CD14-positive monocyte (primary cell): ENCODE results near the gene TRAF1. TPM values are rescaled to one million over a fixed set of nuclear protein-coding genes. Genes with fewer than 3 reads are reported as not detected.
A peak's percentile ranks its signal among the peaks of the same experiment; 100 is the strongest.

Experiments
- DNase-seq, 3 donors: peaks; one replicate each; pipeline ENCODE4 v3.0.0-alpha.2; 2011 to 2022
- H2AFZ ChIP-seq: 2 replicates; pipeline ENCODE4 v1.6.0; 2012; ENCODE audit warnings: mild to moderate bottlenecking, low read depth, low read length, inconsistent platforms; ENCODE audit not compliant: insufficient read depth, poor library complexity, severe bottlenecking
- H3K27ac ChIP-seq, 2 donors: 1 replicate in 1 of 2; 2 replicates in 1 of 2; pipeline ENCODE4 v1.5.1; 2012 to 2013; ENCODE audit warnings: low read length in 2 of 2, control low read depth in 1 of 2, inconsistent platforms in 1 of 2, low read depth in 1 of 2, mild to moderate bottlenecking in 1 of 2
- H3K27me3 ChIP-seq, 2 donors: one replicate each; pipeline versions ENCODE4 v1.6.0 to v1.6.1; 2011 to 2013; ENCODE audit warnings: low read length in 2 of 2; ENCODE audit not compliant: control insufficient read depth in 2 of 2, insufficient read depth in 2 of 2
- H3K36me3 ChIP-seq, 2 donors: replicated peaks in 1 of 2; 1 replicate in 1 of 2; 2 replicates in 1 of 2; pipeline versions ENCODE4 v1.5.1 to v1.6.1; 2012 to 2013; ENCODE audit warnings: low read length in 2 of 2, control low read depth in 1 of 2, inconsistent platforms in 1 of 2, mild to moderate bottlenecking in 1 of 2; ENCODE audit not compliant: insufficient read depth in 2 of 2, control insufficient read depth in 1 of 2
- H3K4me1 ChIP-seq, 2 donors: 1 replicate in 1 of 2; 2 replicates in 1 of 2; pipeline versions ENCODE4 v1.5.1 to v1.6.1; 2012 to 2013; ENCODE audit warnings: low read length in 2 of 2, control low read depth in 1 of 2, inconsistent platforms in 1 of 2, mild to moderate bottlenecking in 1 of 2, moderate library complexity in 1 of 2; ENCODE audit not compliant: insufficient read depth in 2 of 2, control insufficient read depth in 1 of 2
- H3K4me2 ChIP-seq: replicated peaks from 2 replicates; pipeline ENCODE3; 2012; ENCODE audit warnings: low read length, moderate library complexity, mild to moderate bottlenecking; ENCODE audit not compliant: poor library complexity, severe bottlenecking; ENCODE audit errors: extremely low read depth
- H3K4me3 ChIP-seq, 3 experiments: fragments of 200-600 bp in 1 of 3; sonication (generic) in 1 of 3; replicated peaks in 1 of 3; 1 replicate in 2 of 3; 2 replicates in 1 of 3; pipeline ENCODE4 v1.5.1; 2011 to 2013; ENCODE audit warnings: low read length in 3 of 3, mild to moderate bottlenecking in 3 of 3, control low read depth in 2 of 3, low read depth in 2 of 3, inconsistent platforms in 1 of 3, moderate library complexity in 1 of 3
- H3K79me2 ChIP-seq: 2 replicates; pipeline ENCODE4 v1.6.0; 2012; ENCODE audit warnings: mild to moderate bottlenecking, control low read depth, inconsistent platforms, low read length, moderate library complexity; ENCODE audit not compliant: insufficient read depth
- H3K9ac ChIP-seq: 2 replicates; pipeline ENCODE4 v1.6.0; 2017; ENCODE audit warnings: low read length, mild to moderate bottlenecking; ENCODE audit not compliant: insufficient read depth, poor library complexity, severe bottlenecking
- H3K9me3 ChIP-seq, 2 donors: replicated peaks in 1 of 2; 1 replicate in 1 of 2; 2 replicates in 1 of 2; pipeline versions ENCODE4 v1.5.1 to v1.6.1; 2012 to 2013; ENCODE audit warnings: low read length in 2 of 2, control low read depth in 1 of 2; ENCODE audit not compliant: control insufficient read depth in 1 of 2, insufficient read depth in 1 of 2
- H4K20me1 ChIP-seq: 2 replicates; pipeline ENCODE4 v1.6.0; 2012; ENCODE audit warnings: mild to moderate bottlenecking, low read length, control low read depth, moderate library complexity; ENCODE audit not compliant: insufficient read depth
- H3K27ac Mint-ChIP-seq, 7 donors: one replicate each; pipeline ENCODE4 v1.8.0; 2020; ENCODE audit warnings: mild to moderate bottlenecking in 7 of 7, mixed read lengths in 7 of 7, moderate library complexity in 6 of 7, inconsistent platforms in 2 of 7
- H3K27me3 Mint-ChIP-seq, 3 donors: one replicate each; pipeline ENCODE4 v1.8.0; 2021 to 2022; ENCODE audit warnings: low read depth in 3 of 3, mild to moderate bottlenecking in 3 of 3, mixed read lengths in 3 of 3, moderate library complexity in 3 of 3, inconsistent platforms in 1 of 3
- H3K36me3 Mint-ChIP-seq, 2 donors: one replicate each; pipeline ENCODE4 v1.8.0; 2020; ENCODE audit warnings: mixed read lengths in 2 of 2, inconsistent platforms in 1 of 2, mild to moderate bottlenecking in 1 of 2
- H3K4me1 Mint-ChIP-seq: one replicate; pipeline ENCODE4 v1.8.0; 2020; ENCODE audit warnings: mild to moderate bottlenecking, mixed read lengths
- H3K4me3 Mint-ChIP-seq, 2 donors: one replicate each; pipeline ENCODE4 v1.8.0; 2020; ENCODE audit warnings: mild to moderate bottlenecking in 2 of 2, mixed read lengths in 2 of 2, moderate library complexity in 1 of 2
- H3K9me3 Mint-ChIP-seq, 7 donors: one replicate each; pipeline ENCODE4 v1.8.0; 2020 to 2022; ENCODE audit warnings: mixed read lengths in 7 of 7, mild to moderate bottlenecking in 6 of 7, moderate library complexity in 6 of 7, inconsistent platforms in 2 of 7
- WGBS: methylation state at CpG from one replicate; pipeline ENCODE4 v1.1.5; 2013; ENCODE audit warnings: missing lambda C conversion rate; ENCODE audit not compliant: insufficient coverage; 5-methylcytosine and 5-hydroxymethylcytosine counted together
- intact Hi-C, 2 donors: fragments of 100-400 bp; cut with micrococcal nuclease; formaldehyde crosslinking; loops; one replicate each; pipeline versions ENCODE4 v1.15.0 to v1.15.1; 2023
- polyA plus RNA-seq, 3 donors: library from polyadenylated mRNA; depleted of rRNA in 1 of 3; unstranded in 2 of 3; stranded (reverse) in 1 of 3; fragments of 300-500 nt in 2 of 3; fragments of >200 nt in 1 of 3; fragmentation: Illumina TruSeq in 2 of 3; gene quantifications; 1 replicate in 2 of 3; 2 replicates in 1 of 3; pipeline ENCODE4 v1.2.3, GENCODE V29; 2012 to 2021
- TF ChIP-seq, protein P1 (sequence below): fragments of 200-600 bp; IDR thresholded peaks from one replicate; pipeline ENCODE4 v1.8.0; 2022; ENCODE audit warnings: antibody characterized with exemption, mild to moderate bottlenecking

TRAF1 gene
- polyA plus RNA-seq, 3 donors = 0.15 to 22.8 (median 0.74) TPM

DNA sequence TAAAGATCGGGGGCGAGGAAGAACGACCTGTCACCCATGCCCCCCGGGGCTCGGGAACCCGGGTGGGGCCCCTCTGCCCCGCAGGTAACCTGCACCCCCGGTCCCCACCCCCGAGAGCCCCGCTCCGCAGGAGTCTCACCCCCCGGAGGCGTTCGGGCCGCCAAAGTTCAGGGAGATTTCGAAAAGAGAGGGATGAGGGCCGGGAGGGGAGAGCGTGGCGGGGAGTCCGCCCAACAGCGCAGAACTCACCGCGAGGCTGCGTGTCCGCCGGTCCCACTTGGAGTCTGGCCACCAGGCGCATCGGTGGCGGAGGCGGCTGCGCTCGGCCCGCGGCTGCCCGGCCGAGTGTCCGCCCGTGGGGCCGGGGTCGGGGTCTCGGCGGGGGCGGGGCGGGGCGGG lies 49.8 kb downstream of the TRAF1 start, which contains the start of gene PHF19:
Gene PHF19 (minus strand): TSS at position 347 of the 399 bp plus-strand sequence. CDS start 2,447 bp downstream, outside the sequence.
- H3K4me1 Mint-ChIP-seq = peaks cover 46% of the 10 kb centered on the region
- H3K4me2 ChIP-seq = peak within 1 kb of the TSS; percentile 83
- intact Hi-C loops = loop anchor here (2.0 to 5.0 kb wide), 2 partner anchors 50 to 58 kb away; partner anchors contain the start of gene TRAF1 (in 1 of the 2)
- peak within 1 kb of the TSS; percentile 78 for H3K9ac ChIP-seq
- peaks cover 29 to 31% of the 10 kb centered on the region in 2 donors for H3K36me3 Mint-ChIP-seq
- H3K4me3 ChIP-seq = peak within 1 kb of the TSS; percentile 66 to 97 (median 85)
- H3K27ac Mint-ChIP-seq = peak within 1 kb of the TSS; percentile 85 to 98 (median 95)
- H3K4me1 ChIP-seq = peaks cover 29 to 31% of the 10 kb centered on the region in 2 donors
- H3K9me3 ChIP-seq = no peaks in the 10 kb centered on the region
- H3K27me3 ChIP-seq = no peaks in the 10 kb centered on the region
- peaks cover 0 to 2% (median 0%) of the 10 kb centered on the region in 7 donors for H3K9me3 Mint-ChIP-seq
- H3K4me3 Mint-ChIP-seq = peak within 1 kb of the TSS; percentile 98 to 99
- peaks cover 16 to 30% of the 10 kb centered on the region in 2 donors for H3K36me3 ChIP-seq
- TF ChIP-seq, protein P1, sequence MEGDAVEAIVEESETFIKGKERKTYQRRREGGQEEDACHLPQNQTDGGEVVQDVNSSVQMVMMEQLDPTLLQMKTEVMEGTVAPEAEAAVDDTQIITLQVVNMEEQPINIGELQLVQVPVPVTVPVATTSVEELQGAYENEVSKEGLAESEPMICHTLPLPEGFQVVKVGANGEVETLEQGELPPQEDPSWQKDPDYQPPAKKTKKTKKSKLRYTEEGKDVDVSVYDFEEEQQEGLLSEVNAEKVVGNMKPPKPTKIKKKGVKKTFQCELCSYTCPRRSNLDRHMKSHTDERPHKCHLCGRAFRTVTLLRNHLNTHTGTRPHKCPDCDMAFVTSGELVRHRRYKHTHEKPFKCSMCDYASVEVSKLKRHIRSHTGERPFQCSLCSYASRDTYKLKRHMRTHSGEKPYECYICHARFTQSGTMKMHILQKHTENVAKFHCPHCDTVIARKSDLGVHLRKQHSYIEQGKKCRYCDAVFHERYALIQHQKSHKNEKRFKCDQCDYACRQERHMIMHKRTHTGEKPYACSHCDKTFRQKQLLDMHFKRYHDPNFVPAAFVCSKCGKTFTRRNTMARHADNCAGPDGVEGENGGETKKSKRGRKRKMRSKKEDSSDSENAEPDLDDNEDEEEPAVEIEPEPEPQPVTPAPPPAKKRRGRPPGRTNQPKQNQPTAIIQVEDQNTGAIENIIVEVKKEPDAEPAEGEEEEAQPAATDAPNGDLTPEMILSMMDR = no peak
- H3K27me3 Mint-ChIP-seq = peaks cover 1 to 4% (median 1%) of the 10 kb centered on the region in 3 donors
- WGBS = 0% methylated on average over 20 of the region's 45 CpGs
- H2AFZ ChIP-seq = peak within 1 kb of the TSS; percentile 85
- peaks cover 51% of the 10 kb centered on the region for H3K79me2 ChIP-seq
- DNase-seq = peak in 2 of 3 donors; percentile 32 to 50
- no peaks in the 10 kb centered on the region for H4K20me1 ChIP-seq
- H3K27ac ChIP-seq = peak within 1 kb of the TSS; percentile 88 to 91

DNA sequence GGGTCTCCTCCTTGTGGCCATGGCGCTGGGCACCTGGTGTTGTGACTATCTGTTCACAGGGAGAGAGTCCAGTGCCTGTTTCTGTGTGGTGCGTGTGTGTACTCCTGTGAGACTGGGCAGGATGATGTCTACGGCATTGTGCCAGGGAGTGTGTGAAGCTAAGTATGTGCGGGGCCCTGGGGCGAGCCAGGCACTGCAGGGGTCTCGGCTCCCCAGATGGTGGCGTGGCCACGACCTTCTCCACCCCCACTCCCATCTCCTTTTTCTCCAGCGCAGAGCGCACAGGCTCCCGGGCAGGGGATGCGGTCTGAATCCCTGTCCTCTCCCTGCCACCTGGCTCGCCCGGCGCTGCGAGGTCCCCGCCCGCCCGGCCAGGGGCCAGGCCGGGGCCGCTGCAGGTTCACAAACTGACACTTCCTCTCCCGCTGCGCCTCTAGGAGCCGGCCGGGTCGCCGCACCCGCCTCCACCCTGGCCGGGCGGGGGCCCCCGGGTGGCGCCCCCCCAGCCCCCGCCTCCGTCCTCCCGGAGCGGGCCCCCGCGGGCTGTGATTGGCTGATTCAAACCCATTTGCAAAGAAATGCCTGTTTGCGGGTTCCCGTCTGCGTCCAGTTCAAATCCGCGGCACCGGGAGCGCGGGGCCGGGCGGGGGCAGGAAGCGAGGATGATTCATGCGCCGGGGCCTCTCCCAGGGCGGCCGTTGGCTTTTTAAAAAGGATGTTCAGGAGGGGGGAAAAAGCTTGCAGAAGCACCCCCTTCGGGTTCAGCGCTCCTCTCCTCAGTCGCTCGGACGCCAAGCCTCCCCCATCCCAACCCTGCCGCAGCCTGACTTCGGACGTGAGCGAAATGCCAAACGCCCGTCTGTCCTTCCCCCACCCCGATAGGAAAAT lies 50.4 kb downstream of the TRAF1 start:
- peak overlapping the region; percentile 78 for H3K9ac ChIP-seq
- intact Hi-C loops = loop anchor here (2.0 to 5.0 kb wide), 2 partner anchors 51 to 59 kb away; partner anchors contain the start of gene TRAF1 (in 1 of the 2)
- peaks cover 16 to 34% of the 10 kb centered on the region in 2 donors for H3K36me3 ChIP-seq
- peak overlapping the region; percentile 80 for H2AFZ ChIP-seq
- no peaks in the 10 kb centered on the region for H3K9me3 ChIP-seq
- DNase-seq = peak; percentile 86 to 91 (median 87)
- H3K27ac ChIP-seq = peak overlapping the region; percentile 85 to 88
- Mint-ChIP-seq H3K4me3 (peak overlapping the region; percentile 82 to 91), H3K27me3 (peaks cover 1 to 3% (median 1%) of the 10 kb centered on the region in 3 donors), H3K36me3 (peaks cover 34 to 35% of the 10 kb centered on the region in 2 donors), H3K9me3 (peaks cover 0 to 2% (median 0%) of the 10 kb centered on the region in 7 donors), H3K4me1 (peaks cover 44% of the 10 kb centered on the region), H3K27ac (peak overlapping the region; percentile 84 to 95 (median 93))
- H3K4me3 ChIP-seq = peak overlapping the region; percentile 63 to 97 (median 85)
- no peaks in the 10 kb centered on the region for H4K20me1 ChIP-seq
- H3K27me3 ChIP-seq = no peaks in the 10 kb centered on the region
- under 1% methylated on average over 53 of the region's 65 CpGs for WGBS
- H3K4me1 ChIP-seq = peaks cover 29 to 31% of the 10 kb centered on the region in 2 donors
- TF ChIP-seq, protein P1 = no peak
- peaks cover 53% of the 10 kb centered on the region for H3K79me2 ChIP-seq
- H3K4me2 ChIP-seq = peak overlapping the region; percentile 83
